ENCODE measurements around the gene COBL. TPM values are rescaled to one million over a fixed set of nuclear protein-coding genes. Genes with fewer than 3 reads are reported as not detected.

The COBL gene
- total RNA-seq, 2 donors from 2014 or later: 27.5 to 28.3 TPM

GRCh38 chr7:51357821-51358220 is 41.2 kb upstream of the COBL start:
- Histone ChIP-seq H3K27me3 (ENCODE audit: control insufficient read depth, insufficient read depth, low read length, poor library complexity, severe bottlenecking) (no peaks in the 10 kb centered on the region), H3K27ac (ENCODE audit: low read depth, low read length) (no peak overlapping the region), H3K36me3 (ENCODE audit: control insufficient read depth, insufficient read depth, low read length) (no peaks in the 10 kb centered on the region), H3K9ac (ENCODE audit: extremely low read depth, low read length, poor library complexity, severe bottlenecking) (no peak overlapping the region), H3K4me1 (ENCODE audit: control insufficient read depth, insufficient read depth, low read length) (no peaks in the 10 kb centered on the region), H3K9me3 (ENCODE audit: control insufficient read depth, low read length) (no peaks in the 10 kb centered on the region), H3K4me3 (ENCODE audit: low read length) (no peak overlapping the region)
- Mint-ChIP-seq H3K9me3 (peaks cover 4% of the 10 kb centered on the region), H3K27ac (no peak overlapping the region), H3K4me1 (no peaks in the 10 kb centered on the region), H3K27me3 (ENCODE audit: insufficient read depth) (peaks cover 2% of the 10 kb centered on the region), H3K4me3 (no peak overlapping the region), H3K36me3 (ENCODE audit: low read depth) (no peaks in the 10 kb centered on the region)
- peak; percentile 20 for TF ChIP-seq CTCF (conservative IDR thresholded peaks at IDR 0.05)
- 89 to 92% methylated on average over 4 to 6 of the region's 6 CpGs for WGBS, 2 experiments (ENCODE audit: insufficient coverage in 1 of 2, insufficient read length in 1 of 2)
- peak; percentile 3 for DNase-seq

- DNase-seq: peak; percentile 36
- no peaks in the 10 kb centered on the region for H3K4me1 Mint-ChIP-seq
- Histone ChIP-seq H3K9ac (ENCODE audit: extremely low read depth, low read length, poor library complexity, severe bottlenecking) (no peak overlapping the region), H3K4me3 (ENCODE audit: low read length) (no peak overlapping the region), H3K36me3 (ENCODE audit: control insufficient read depth, insufficient read depth, low read length) (no peaks in the 10 kb centered on the region), H3K27ac (ENCODE audit: low read depth, low read length) (no peak overlapping the region), H3K4me1 (ENCODE audit: control insufficient read depth, insufficient read depth, low read length) (no peaks in the 10 kb centered on the region), H3K9me3 (ENCODE audit: control insufficient read depth, low read length) (no peaks in the 10 kb centered on the region), H3K27me3 (ENCODE audit: control insufficient read depth, insufficient read depth, low read length, poor library complexity, severe bottlenecking) (no peaks in the 10 kb centered on the region)
- 92 to 93% methylated on average over 9 to 12 of the region's 12 CpGs for WGBS, 2 experiments (ENCODE audit: insufficient coverage in 1 of 2, insufficient read length in 1 of 2)
- peaks cover 4% of the 10 kb centered on the region for H3K9me3 Mint-ChIP-seq
- no peak for TF ChIP-seq CTCF (conservative IDR thresholded peaks at IDR 0.05)
- H3K36me3 Mint-ChIP-seq (ENCODE audit: low read depth): no peaks in the 10 kb centered on the region
- no peak overlapping the region for H3K27ac Mint-ChIP-seq
- H3K27me3 Mint-ChIP-seq (ENCODE audit: insufficient read depth): peaks cover 2% of the 10 kb centered on the region
- H3K4me3 Mint-ChIP-seq: no peak overlapping the region
Observed at GRCh38 chr7:51356849-51357516, 40.4 kb upstream of the COBL start.

GRCh38 chr7:51354897-51355296 is 38.3 kb upstream of the COBL start:
- H3K4me1 Mint-ChIP-seq: no peaks in the 10 kb centered on the region
- DNase-seq: peak; percentile 50
- Histone ChIP-seq H3K27me3 (ENCODE audit: control insufficient read depth, insufficient read depth, low read length, poor library complexity, severe bottlenecking) (no peaks in the 10 kb centered on the region), H3K27ac (ENCODE audit: low read depth, low read length) (no peak overlapping the region), H3K4me1 (ENCODE audit: control insufficient read depth, insufficient read depth, low read length) (no peaks in the 10 kb centered on the region), H3K9ac (ENCODE audit: extremely low read depth, low read length, poor library complexity, severe bottlenecking) (no peak overlapping the region), H3K4me3 (ENCODE audit: low read length) (no peak overlapping the region), H3K9me3 (ENCODE audit: control insufficient read depth, low read length) (no peaks in the 10 kb centered on the region), H3K36me3 (ENCODE audit: control insufficient read depth, insufficient read depth, low read length) (no peaks in the 10 kb centered on the region)
- H3K27ac Mint-ChIP-seq: no peak overlapping the region
- peaks cover 4% of the 10 kb centered on the region for H3K9me3 Mint-ChIP-seq
- no peak overlapping the region for H3K4me3 Mint-ChIP-seq
- 89 to 100% methylated on average over 5 of the region's 5 CpGs for WGBS, 2 experiments (ENCODE audit: insufficient coverage in 1 of 2, insufficient read length in 1 of 2)
- peaks cover 2% of the 10 kb centered on the region for H3K27me3 Mint-ChIP-seq (ENCODE audit: insufficient read depth)
- TF ChIP-seq CTCF (conservative IDR thresholded peaks at IDR 0.05): peak; percentile 40
- no peaks in the 10 kb centered on the region for H3K36me3 Mint-ChIP-seq (ENCODE audit: low read depth)
